Measurements from ENCODE around the gene WWP2. TPM values are rescaled to one million over a fixed set of nuclear protein-coding genes. Genes with fewer than 3 reads are reported as not detected.
"Not testable (repeated sequence)": the region's sequence is repeated elsewhere in the genome, so short reads cannot be mapped to it uniquely, and the experiment has no call there.

Gene WWP2
- total RNA-seq, 3 donors from 2014 or later (not counting 1 experiment from before 2014, with no cell fraction given) = 72.8 to 95.6 (median 81.6) TPM

- Mint-ChIP-seq H3K27ac (peak within 1 kb of the TSS; percentile 86 to 97), H3K4me3 (peak within 1 kb of the TSS; percentile 95), H3K4me1 (peaks cover 17 to 19% of the 10 kb centered on the region in 2 donors), H3K9me3 (no peaks in the 10 kb centered on the region), H3K36me3 (no peaks in the 10 kb centered on the region), H3K27me3 (ENCODE audit: low read depth in 2 of 2) (no peaks in the 10 kb centered on the region)
- Histone ChIP-seq H3K27ac (ENCODE audit: low read length) (peak within 1 kb of the TSS; percentile 69), H3K4me1 (ENCODE audit: control insufficient read depth, insufficient read depth, low read length) (peaks cover 20% of the 10 kb centered on the region), H3K9me3 (ENCODE audit: control insufficient read depth, insufficient read depth, low read length) (no peaks in the 10 kb centered on the region), H3K4me3 (ENCODE audit: low read length) (peak within 1 kb of the TSS; percentile 60), H3K36me3 (ENCODE audit: control insufficient read depth, insufficient read depth, low read length) (no peaks in the 10 kb centered on the region), H3K27me3 (ENCODE audit: control insufficient read depth, insufficient read depth, low read length) (no peaks in the 10 kb centered on the region)
- TF ChIP-seq CTCF (IDR thresholded peaks at IDR 0.05) = no peak
- ATAC-seq = peak; percentile 98 to 99 (median 98)
- peak; percentile 78 to 85 for DNase-seq
- intact Hi-C loops (cut with micrococcal nuclease) = loop anchor here (2.0 kb wide), 1 partner anchor 28 kb away; the partner anchor contains the start of gene NOB1
- under 1% methylated on average over 31 of the region's 31 CpGs for WGBS (ENCODE audit: insufficient coverage)
Observed at GRCh38 chr16:69726313-69727060, 35.6 kb upstream of the WWP2 start, which contains the start of gene NQO1. NQO1 (minus strand) TSS chr16:69726560; CDS start chr16:69726439, 121 bp downstream.

GRCh38 chr16:69727916-69728270, 34.2 kb upstream of the WWP2 start:
- H3K36me3 Mint-ChIP-seq = no peaks in the 10 kb centered on the region
- DNase-seq = no peak

GRCh38 chr16:69729030-69729429, 33.1 kb upstream of the WWP2 start:
- H3K27ac Mint-ChIP-seq; H3K4me3 ChIP-seq (ENCODE audit: low read length); H3K27me3 ChIP-seq (ENCODE audit: control insufficient read depth, insufficient read depth, low read length); H3K36me3 Mint-ChIP-seq; H3K9me3 ChIP-seq (ENCODE audit: control insufficient read depth, insufficient read depth, low read length); H3K36me3 ChIP-seq (ENCODE audit: control insufficient read depth, insufficient read depth, low read length); DNase-seq; ATAC-seq; H3K4me3 Mint-ChIP-seq; H3K27me3 Mint-ChIP-seq (ENCODE audit: low read depth in 2 of 2); H3K27ac ChIP-seq (ENCODE audit: low read length); H3K9me3 Mint-ChIP-seq; intact Hi-C loops (cut with micrococcal nuclease): not testable (repeated sequence)
- WGBS (ENCODE audit: insufficient coverage) = 96% methylated on average over 4 of the region's 4 CpGs
- peaks cover 20% of the 10 kb centered on the region for H3K4me1 ChIP-seq (ENCODE audit: control insufficient read depth, insufficient read depth, low read length)
- peaks cover 17 to 19% of the 10 kb centered on the region in 2 donors for H3K4me1 Mint-ChIP-seq

More at GRCh38 chr16:69727916-69728270, 34.2 kb upstream of the WWP2 start:
- no peaks in the 10 kb centered on the region for H3K27me3 Mint-ChIP-seq (ENCODE audit: low read depth in 2 of 2)
- peaks cover 17 to 19% of the 10 kb centered on the region in 2 donors for H3K4me1 Mint-ChIP-seq
- ATAC-seq = no peak
- no peaks in the 10 kb centered on the region for H3K9me3 Mint-ChIP-seq
- TF ChIP-seq CTCF (IDR thresholded peaks at IDR 0.05) = no peak
- peak overlapping the region; percentile 21 for H3K4me3 Mint-ChIP-seq
- Histone ChIP-seq H3K36me3 (ENCODE audit: control insufficient read depth, insufficient read depth, low read length) (no peaks in the 10 kb centered on the region), H3K4me1 (ENCODE audit: control insufficient read depth, insufficient read depth, low read length) (peaks cover 20% of the 10 kb centered on the region), H3K9me3 (ENCODE audit: control insufficient read depth, insufficient read depth, low read length) (no peaks in the 10 kb centered on the region), H3K4me3 (ENCODE audit: low read length) (no peak overlapping the region), H3K27me3 (ENCODE audit: control insufficient read depth, insufficient read depth, low read length) (no peaks in the 10 kb centered on the region), H3K27ac (ENCODE audit: low read length) (no peak overlapping the region)
- WGBS (ENCODE audit: insufficient coverage) = 96% methylated on average over 5 of the region's 5 CpGs
- peak overlapping the region in 1 of 2 donors; percentile 86 for H3K27ac Mint-ChIP-seq
- intact Hi-C loops (cut with micrococcal nuclease) = loop anchor here (2.0 kb wide), 1 partner anchor 27 kb away; the partner anchor contains the start of gene NOB1

GRCh38 chr16:69731280-69731679, 30.9 kb upstream of the WWP2 start:
- H3K27me3 ChIP-seq (ENCODE audit: control insufficient read depth, insufficient read depth, low read length); ATAC-seq; DNase-seq; H3K27ac ChIP-seq (ENCODE audit: low read length); H3K27ac Mint-ChIP-seq; H3K36me3 Mint-ChIP-seq; H3K4me3 ChIP-seq (ENCODE audit: low read length); H3K27me3 Mint-ChIP-seq (ENCODE audit: low read depth in 2 of 2); H3K4me3 Mint-ChIP-seq; intact Hi-C loops (cut with micrococcal nuclease); H3K9me3 ChIP-seq (ENCODE audit: control insufficient read depth, insufficient read depth, low read length); H3K9me3 Mint-ChIP-seq; H3K36me3 ChIP-seq (ENCODE audit: control insufficient read depth, insufficient read depth, low read length): not testable (repeated sequence)
- H3K4me1 ChIP-seq (ENCODE audit: control insufficient read depth, insufficient read depth, low read length) = peaks cover 13% of the 10 kb centered on the region
- WGBS (ENCODE audit: insufficient coverage) = 96% methylated on average over 3 of the region's 5 CpGs
- peaks cover 10 to 12% of the 10 kb centered on the region in 2 donors for H3K4me1 Mint-ChIP-seq
